ENCODE measurements around the gene ACAA2. TPM values are rescaled to one million over a fixed set of nuclear protein-coding genes. Genes with fewer than 3 reads are reported as not detected.

Gene ACAA2
- total and polyA plus RNA-seq, 2 experiments from 2014 or later: 174 to 189 TPM

DNA sequence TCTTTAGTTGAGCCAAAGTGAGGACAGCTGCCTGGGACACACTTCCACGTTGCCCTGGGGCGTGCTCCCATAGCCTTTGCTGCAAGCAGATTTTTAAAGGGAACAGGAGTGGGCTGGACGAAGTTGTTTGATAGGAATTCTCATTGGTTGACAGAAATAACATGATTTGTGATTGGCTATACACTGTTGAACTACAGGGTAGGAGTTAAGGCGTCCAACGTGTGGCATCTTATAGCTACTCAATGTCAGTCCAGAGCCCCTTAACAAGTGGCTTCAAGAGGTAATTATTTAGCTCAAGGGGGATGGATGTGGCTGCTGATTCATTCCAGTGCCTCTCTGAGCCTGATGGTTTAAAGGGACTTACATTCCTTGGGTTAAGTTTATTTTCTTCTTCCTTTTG, 65.5 kb downstream of the ACAA2 start:
- TF ChIP-seq EZH2phosphoT487 (IDR thresholded peaks at IDR 0.05; ENCODE audit: low read depth, severe bottlenecking, unreplicated experiment) (no peak), EZH2 (IDR thresholded peaks at IDR 0.05; ENCODE audit: borderline replicate concordance) (no peak)
- TF ChIP-seq, protein P1, sequence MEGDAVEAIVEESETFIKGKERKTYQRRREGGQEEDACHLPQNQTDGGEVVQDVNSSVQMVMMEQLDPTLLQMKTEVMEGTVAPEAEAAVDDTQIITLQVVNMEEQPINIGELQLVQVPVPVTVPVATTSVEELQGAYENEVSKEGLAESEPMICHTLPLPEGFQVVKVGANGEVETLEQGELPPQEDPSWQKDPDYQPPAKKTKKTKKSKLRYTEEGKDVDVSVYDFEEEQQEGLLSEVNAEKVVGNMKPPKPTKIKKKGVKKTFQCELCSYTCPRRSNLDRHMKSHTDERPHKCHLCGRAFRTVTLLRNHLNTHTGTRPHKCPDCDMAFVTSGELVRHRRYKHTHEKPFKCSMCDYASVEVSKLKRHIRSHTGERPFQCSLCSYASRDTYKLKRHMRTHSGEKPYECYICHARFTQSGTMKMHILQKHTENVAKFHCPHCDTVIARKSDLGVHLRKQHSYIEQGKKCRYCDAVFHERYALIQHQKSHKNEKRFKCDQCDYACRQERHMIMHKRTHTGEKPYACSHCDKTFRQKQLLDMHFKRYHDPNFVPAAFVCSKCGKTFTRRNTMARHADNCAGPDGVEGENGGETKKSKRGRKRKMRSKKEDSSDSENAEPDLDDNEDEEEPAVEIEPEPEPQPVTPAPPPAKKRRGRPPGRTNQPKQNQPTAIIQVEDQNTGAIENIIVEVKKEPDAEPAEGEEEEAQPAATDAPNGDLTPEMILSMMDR (IDR thresholded peaks at IDR 0.05; ENCODE audit: poor library complexity): no peak
- Histone ChIP-seq H2AFZ (no peak overlapping the region), H3K9me3 (ENCODE audit: low read depth) (no peaks in the 10 kb centered on the region), H3K4me2 (no peak overlapping the region), H3K27me3 (no peaks in the 10 kb centered on the region), H3K4me3 (no peak overlapping the region), H3K36me3 (replicated peaks; ENCODE audit: insufficient read depth, low read depth) (no peaks in the 10 kb centered on the region), H3K4me1 (ENCODE audit: insufficient read depth) (no peaks in the 10 kb centered on the region), H3K9me2 (replicated peaks; ENCODE audit: insufficient read depth) (no peaks in the 10 kb centered on the region), H3K79me2 (no peaks in the 10 kb centered on the region), H3K27ac (no peak overlapping the region), H4K20me1 (ENCODE audit: insufficient read depth, poor library complexity, severe bottlenecking) (no peaks in the 10 kb centered on the region)
- WGBS (ENCODE audit: low lambda C conversion rate, missing lambda C conversion rate): 64% methylated on average over 5 of the region's 5 CpGs
- no peak for DNase-seq (ENCODE audit: low spot score)

DNA sequence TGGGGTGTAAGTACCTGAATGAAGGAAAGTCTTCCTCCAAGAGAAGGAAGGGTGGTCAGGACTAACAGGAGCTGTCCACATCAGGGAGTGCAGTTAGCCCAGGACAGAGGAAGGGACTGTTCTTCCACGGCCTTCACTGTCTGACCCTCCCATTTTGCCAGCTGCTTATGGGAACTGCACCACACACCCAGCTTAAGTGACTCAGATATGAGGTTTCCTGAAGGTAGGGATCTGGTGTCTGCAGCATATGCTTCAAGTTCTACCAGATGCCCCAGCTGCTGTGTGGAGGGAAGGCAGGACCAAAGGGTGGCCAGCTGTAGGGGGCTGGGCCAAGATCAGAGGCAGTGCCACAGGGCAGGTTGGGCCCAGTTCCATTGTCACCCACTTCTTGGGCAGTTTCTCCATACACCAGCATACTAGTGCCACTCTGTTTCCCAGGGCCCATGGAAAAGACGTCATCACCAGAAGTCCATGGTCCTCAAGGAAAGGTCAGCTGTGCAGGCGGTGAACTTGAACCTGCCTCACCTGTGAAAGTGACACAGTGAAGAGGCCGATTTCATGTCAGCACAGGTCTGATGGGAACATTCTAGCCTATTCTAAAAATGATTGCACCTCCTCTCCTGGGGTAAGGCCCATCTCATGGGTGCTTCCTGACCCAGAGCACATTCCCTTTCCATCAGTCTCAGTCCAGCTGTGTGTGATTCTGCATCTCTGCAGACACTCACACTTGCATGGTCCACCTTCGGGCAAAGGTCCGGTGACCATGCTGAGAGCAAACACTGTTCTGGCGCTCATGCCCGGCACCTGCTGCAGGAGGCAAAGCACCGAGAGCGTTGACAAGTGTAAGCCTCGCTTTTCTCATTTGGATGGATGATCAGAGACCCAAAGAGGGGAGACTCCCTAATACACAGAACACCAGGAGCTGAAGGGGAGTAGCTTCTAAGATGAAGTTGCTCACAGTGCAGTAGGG, 68.0 kb downstream of the ACAA2 start:
- Histone ChIP-seq H3K9me2 (replicated peaks; ENCODE audit: insufficient read depth) (no peaks in the 10 kb centered on the region), H2AFZ (no peak overlapping the region), H3K36me3 (replicated peaks; ENCODE audit: insufficient read depth, low read depth) (no peaks in the 10 kb centered on the region), H3K4me2 (no peak overlapping the region), H3K4me1 (ENCODE audit: insufficient read depth) (no peaks in the 10 kb centered on the region), H3K9me3 (ENCODE audit: low read depth) (no peaks in the 10 kb centered on the region), H3K4me3 (no peak overlapping the region), H4K20me1 (ENCODE audit: insufficient read depth, poor library complexity, severe bottlenecking) (no peaks in the 10 kb centered on the region), H3K79me2 (no peaks in the 10 kb centered on the region), H3K27ac (no peak overlapping the region), H3K27me3 (no peaks in the 10 kb centered on the region)
- no peak for DNase-seq (ENCODE audit: low spot score)
- 95% methylated on average over 11 of the region's 11 CpGs for WGBS (ENCODE audit: low lambda C conversion rate, missing lambda C conversion rate)
- TF ChIP-seq EZH2phosphoT487 (IDR thresholded peaks at IDR 0.05; ENCODE audit: low read depth, severe bottlenecking, unreplicated experiment) (no peak), EZH2 (IDR thresholded peaks at IDR 0.05; ENCODE audit: borderline replicate concordance) (no peak)
- TF ChIP-seq, protein P1 (IDR thresholded peaks at IDR 0.05; ENCODE audit: poor library complexity): no peak

DNA sequence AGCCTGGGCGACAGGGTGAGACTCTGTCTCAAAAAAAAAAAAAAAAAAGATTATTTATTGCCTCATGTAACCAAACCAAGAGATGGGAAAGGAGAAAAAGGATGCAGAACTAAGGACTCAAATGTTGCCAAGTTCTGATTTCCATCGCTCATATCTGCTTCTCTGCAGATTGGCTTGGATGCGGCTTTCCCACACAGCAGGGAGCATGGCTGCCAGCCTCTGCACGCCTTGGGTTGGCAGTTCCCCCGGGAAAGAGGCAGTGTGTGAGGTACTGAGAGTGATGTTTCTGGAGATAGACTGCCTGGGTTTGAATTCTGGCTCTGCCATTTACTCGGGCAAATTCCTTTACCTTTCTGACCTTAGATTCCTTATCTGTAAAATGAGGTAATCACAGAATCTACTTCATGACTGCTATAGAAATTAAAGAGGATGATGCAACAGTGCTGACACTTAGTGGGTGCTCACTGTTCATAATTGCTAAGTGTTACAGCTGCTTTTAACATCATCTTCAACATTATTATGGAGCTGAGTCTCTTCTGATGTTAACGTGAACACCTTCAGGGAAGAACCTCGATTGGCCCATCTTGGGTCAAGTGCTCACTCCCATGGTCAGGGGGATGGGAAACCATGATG, 68.8 kb downstream of the ACAA2 start:
- DNase-seq (ENCODE audit: low spot score): no peak
- Histone ChIP-seq H3K27ac (no peak overlapping the region), H3K4me2 (no peak overlapping the region), H3K79me2 (no peaks in the 10 kb centered on the region), H3K36me3 (replicated peaks; ENCODE audit: insufficient read depth, low read depth) (no peaks in the 10 kb centered on the region), H3K27me3 (no peaks in the 10 kb centered on the region), H3K4me1 (ENCODE audit: insufficient read depth) (no peaks in the 10 kb centered on the region), H4K20me1 (ENCODE audit: insufficient read depth, poor library complexity, severe bottlenecking) (no peaks in the 10 kb centered on the region), H3K9me2 (replicated peaks; ENCODE audit: insufficient read depth) (no peaks in the 10 kb centered on the region), H3K9me3 (ENCODE audit: low read depth) (no peaks in the 10 kb centered on the region), H3K4me3 (no peak overlapping the region), H2AFZ (no peak overlapping the region)
- no peak for TF ChIP-seq EZH2 (IDR thresholded peaks at IDR 0.05; ENCODE audit: borderline replicate concordance)
- no peak for TF ChIP-seq EZH2phosphoT487 (IDR thresholded peaks at IDR 0.05; ENCODE audit: low read depth, severe bottlenecking, unreplicated experiment)
- TF ChIP-seq, protein P1 (IDR thresholded peaks at IDR 0.05; ENCODE audit: poor library complexity): no peak
- 78% methylated on average over 8 of the region's 8 CpGs for WGBS (ENCODE audit: low lambda C conversion rate, missing lambda C conversion rate)
